ENCODE measurements around the gene NAALADL2. TPM values are rescaled to one million over a fixed set of nuclear protein-coding genes. Genes with fewer than 3 reads are reported as not detected.

NAALADL2 gene
- total and polyA plus RNA-seq, 2 of the 13 experiments (the other 11 are each of a cell fraction or from before 2014, with no cell fraction given) = 0.08 TPM; not detected in 1

GRCh38 chr3:174960898-174961297 lies 101.8 kb downstream of the NAALADL2 start:
- Histone ChIP-seq H3K79me2 (ENCODE audit: insufficient read depth, low read length) (no peaks in the 10 kb centered on the region), H3K27ac (ENCODE audit: extremely low read length, insufficient read depth, low read length) (no peak overlapping the region), H3K9ac (ENCODE audit: insufficient read depth, low read depth, low read length) (no peak overlapping the region), H3K36me3 (replicated peaks in 1 of 2; ENCODE audit: control insufficient read depth in 1 of 2, insufficient read depth in 2 of 2, low read length in 2 of 2) (no peaks in the 10 kb centered on the region), H2AFZ (ENCODE audit: low read length) (no peak overlapping the region), H3K4me3 (replicated peaks in 1 of 3; ENCODE audit: insufficient read depth in 1 of 3, low read depth in 2 of 3, low read length in 3 of 3) (no peak overlapping the region), H3K9me3 (ENCODE audit: low read length) (no peaks in the 10 kb centered on the region), H3K4me2 (ENCODE audit: low read depth, low read length) (no peak overlapping the region), H4K20me1 (ENCODE audit: insufficient read depth, low read length) (no peaks in the 10 kb centered on the region), H3K27me3 (ENCODE audit: control insufficient read depth in 1 of 2, insufficient read depth in 2 of 2, low read length in 2 of 2) (no peaks in the 10 kb centered on the region), H3K4me1 (ENCODE audit: insufficient read depth, low read length) (no peaks in the 10 kb centered on the region)
- ATAC-seq (no peak), FAIRE-seq (no peak), DNase-seq (ENCODE audit: low spot score) (no peak)
- ChIA-PET POLR2A (no interaction called here), CTCF (ENCODE audit: low intra/inter-chr PET ratio, low total read pairs) (no interaction called here)
- BruUV-seq (replicated peaks) = no TSS peak
- in situ Hi-C loops (cut with HindIII; ENCODE audit: extremely low pct_ligation_motif_present, low pct_unique_long_range_greater_than_20kb) = no loop called here
- intact Hi-C loops (cut with micrococcal nuclease; ENCODE audit: unreplicated experiment) = no loop called here
- TF ChIP-seq ZFP90 (CRISPR knock-in tag; IDR thresholded peaks at IDR 0.05; ENCODE audit: borderline replicate concordance) (no peak), SIN3B (IDR thresholded peaks at IDR 0.05; ENCODE audit: low read length) (no peak), ZNF614 (CRISPR knock-in tag; IDR thresholded peaks at IDR 0.05; ENCODE audit: borderline replicate concordance) (no peak)
- WGBS (ENCODE audit: low lambda C conversion rate) = 15% methylated on average over 1 of the region's 1 CpG

GRCh38 chr3:174973465-174973864 lies 114.3 kb downstream of the NAALADL2 start:
- no peaks in the 10 kb centered on the region for H4K20me1 ChIP-seq (ENCODE audit: insufficient read depth, low read length)
- ATAC-seq = no peak
- intact Hi-C loops (cut with micrococcal nuclease; ENCODE audit: unreplicated experiment) = no loop called here
- H3K36me3 ChIP-seq (replicated peaks in 1 of 2; ENCODE audit: control insufficient read depth in 1 of 2, insufficient read depth in 2 of 2, low read length in 2 of 2) = no peaks in the 10 kb centered on the region
- H3K79me2 ChIP-seq (ENCODE audit: insufficient read depth, low read length) = no peaks in the 10 kb centered on the region
- no peak overlapping the region for H3K27ac ChIP-seq (ENCODE audit: extremely low read length, insufficient read depth, low read length)
- H3K4me2 ChIP-seq (ENCODE audit: low read depth, low read length) = no peak overlapping the region
- H2AFZ ChIP-seq (ENCODE audit: low read length) = no peak overlapping the region
- H3K9me3 ChIP-seq (ENCODE audit: low read length) = no peaks in the 10 kb centered on the region
- H3K4me3 ChIP-seq (replicated peaks in 1 of 3; ENCODE audit: insufficient read depth in 1 of 3, low read depth in 2 of 3, low read length in 3 of 3) = no peak overlapping the region
- no peaks in the 10 kb centered on the region for H3K4me1 ChIP-seq (ENCODE audit: insufficient read depth, low read length)
- no peak for FAIRE-seq
- ChIA-PET CTCF (ENCODE audit: low intra/inter-chr PET ratio, low total read pairs) (no interaction called here), POLR2A (no interaction called here)
- peak; percentile 1 for DNase-seq (ENCODE audit: low spot score)
- WGBS (ENCODE audit: low lambda C conversion rate) = 18% methylated on average over 5 of the region's 5 CpGs
- H3K27me3 ChIP-seq (ENCODE audit: control insufficient read depth in 1 of 2, insufficient read depth in 2 of 2, low read length in 2 of 2) = no peaks in the 10 kb centered on the region; a peak in 1 of 5 replicates
- BruUV-seq (replicated peaks) = no TSS peak
- in situ Hi-C loops (cut with HindIII; ENCODE audit: extremely low pct_ligation_motif_present, low pct_unique_long_range_greater_than_20kb) = no loop called here
- no peak overlapping the region for H3K9ac ChIP-seq (ENCODE audit: insufficient read depth, low read depth, low read length)
- no peak for TF ChIP-seq ZSCAN25 (CRISPR knock-in tag; IDR thresholded peaks at IDR 0.05)
- TF ChIP-seq TFAP4 (IDR thresholded peaks at IDR 0.05; ENCODE audit: borderline replicate concordance, low read depth) = no peak
- no peak for TF ChIP-seq ZBTB7B (CRISPR knock-in tag; IDR thresholded peaks at IDR 0.05)
- TF ChIP-seq PHF21A (CRISPR knock-in tag; IDR thresholded peaks at IDR 0.05) = no peak
- TF ChIP-seq MTF1 (CRISPR knock-in tag; IDR thresholded peaks at IDR 0.05) = no peak
- TF ChIP-seq MYPOP (CRISPR knock-in tag; IDR thresholded peaks at IDR 0.05) = no peak
- no peak for TF ChIP-seq PRPF4 (IDR thresholded peaks at IDR 0.05; ENCODE audit: low read depth, low read length, poor library complexity, severe bottlenecking)
- no peak for TF ChIP-seq ZNF335 (CRISPR knock-in tag; IDR thresholded peaks at IDR 0.05)
- TF ChIP-seq TCF12 (IDR thresholded peaks at IDR 0.05) = no peak
- TF ChIP-seq TCF12 (CRISPR knock-in tag; IDR thresholded peaks at IDR 0.05) = no peak
- TF ChIP-seq KDM4B (CRISPR knock-in tag; IDR thresholded peaks at IDR 0.05) = no peak
- no peak for TF ChIP-seq HMGA1 (CRISPR knock-in tag; conservative IDR thresholded peaks at IDR 0.05)
- TF ChIP-seq TBL1XR1 (IDR thresholded peaks at IDR 0.05; ENCODE audit: borderline replicate concordance, low read length, partially characterized antibody) = no peak
- no peak for TF ChIP-seq ARNT (IDR thresholded peaks at IDR 0.05)
- no peak for TF ChIP-seq ELF3 (CRISPR knock-in tag; IDR thresholded peaks at IDR 0.05)
- no peak for TF ChIP-seq ZNF891 (CRISPR knock-in tag; IDR thresholded peaks at IDR 0.05)
